ENCODE measurements around the gene EVA1B.

Gene EVA1B

GRCh38 chr1:36346741-36347370 is 23.4 kb upstream of the EVA1B start:
- no peak for DNase-seq (ENCODE audit: low spot score)

DNA sequence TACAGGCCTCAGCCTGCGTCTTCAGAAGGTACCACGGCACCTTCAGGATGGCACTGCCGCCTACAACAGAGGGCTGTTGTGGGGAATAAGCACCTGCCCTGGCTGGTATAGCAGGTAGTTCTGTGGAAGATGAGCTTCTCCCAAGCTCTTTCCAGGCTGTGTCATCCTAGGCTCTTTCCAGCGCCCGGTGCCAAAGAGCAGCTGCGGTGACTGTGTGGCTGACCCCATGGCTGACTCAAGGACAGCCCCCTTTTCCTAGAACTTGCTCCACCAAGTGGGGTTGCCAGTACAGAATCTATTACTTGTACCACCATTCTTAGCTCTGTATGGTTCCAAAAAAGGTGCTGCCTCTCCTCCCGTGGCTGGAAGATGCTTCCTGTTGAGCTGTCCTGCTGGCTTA is 21.9 kb upstream of the EVA1B start:
- DNase-seq (ENCODE audit: low spot score), result no peak

DNA sequence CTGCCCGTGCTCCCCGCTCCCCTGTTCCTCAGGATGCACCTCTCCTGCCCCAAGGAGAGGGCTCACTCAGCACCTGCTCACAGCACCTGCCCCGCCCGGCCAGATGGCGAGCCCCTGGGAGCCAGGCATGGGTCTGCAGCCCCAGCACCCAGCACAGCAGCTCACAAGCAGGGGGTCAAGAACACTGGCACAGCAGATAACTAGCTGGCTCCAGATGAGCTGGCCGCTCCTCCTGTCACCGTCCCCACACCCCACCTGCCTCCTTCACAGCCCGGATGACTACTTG is 20.9 kb upstream of the EVA1B start:
- DNase-seq (ENCODE audit: low spot score), result no peak

DNA sequence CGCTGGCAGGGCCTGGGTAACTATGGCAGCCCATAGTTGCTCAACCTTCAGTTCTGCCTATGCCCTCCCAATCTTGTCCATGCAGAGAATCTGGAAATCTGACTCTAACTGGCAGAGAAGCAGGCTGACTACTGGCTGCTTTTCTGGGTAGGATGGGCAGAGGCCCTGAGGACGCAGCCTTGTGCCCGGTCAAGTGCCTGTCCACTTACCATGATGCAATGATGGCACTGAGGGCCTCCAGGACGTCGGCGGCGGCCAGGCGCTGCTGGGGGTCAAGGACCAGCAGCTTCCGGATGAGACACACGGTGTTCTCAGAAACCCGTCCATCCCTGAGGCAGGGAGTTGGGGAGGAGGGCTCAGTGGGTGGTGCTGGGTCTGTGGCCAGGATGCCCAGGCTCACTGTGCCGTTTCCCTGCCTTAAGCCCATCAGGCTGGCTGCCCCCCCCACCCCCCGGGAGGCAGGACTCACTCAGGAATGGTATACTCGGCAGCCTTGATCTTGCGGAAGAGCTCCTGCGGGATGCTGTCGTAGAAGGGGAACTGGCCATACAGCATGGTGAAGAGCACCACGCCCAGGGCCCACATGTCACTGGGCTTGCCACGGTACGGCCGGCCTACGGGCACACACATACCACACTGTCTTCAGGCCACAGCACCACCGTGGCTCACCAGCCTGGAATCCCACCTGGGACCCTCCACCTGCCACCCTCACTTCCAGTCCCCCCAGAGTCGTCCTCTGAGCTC is 20.4 kb upstream of the EVA1B start:
- DNase-seq (ENCODE audit: low spot score), result no peak

DNA sequence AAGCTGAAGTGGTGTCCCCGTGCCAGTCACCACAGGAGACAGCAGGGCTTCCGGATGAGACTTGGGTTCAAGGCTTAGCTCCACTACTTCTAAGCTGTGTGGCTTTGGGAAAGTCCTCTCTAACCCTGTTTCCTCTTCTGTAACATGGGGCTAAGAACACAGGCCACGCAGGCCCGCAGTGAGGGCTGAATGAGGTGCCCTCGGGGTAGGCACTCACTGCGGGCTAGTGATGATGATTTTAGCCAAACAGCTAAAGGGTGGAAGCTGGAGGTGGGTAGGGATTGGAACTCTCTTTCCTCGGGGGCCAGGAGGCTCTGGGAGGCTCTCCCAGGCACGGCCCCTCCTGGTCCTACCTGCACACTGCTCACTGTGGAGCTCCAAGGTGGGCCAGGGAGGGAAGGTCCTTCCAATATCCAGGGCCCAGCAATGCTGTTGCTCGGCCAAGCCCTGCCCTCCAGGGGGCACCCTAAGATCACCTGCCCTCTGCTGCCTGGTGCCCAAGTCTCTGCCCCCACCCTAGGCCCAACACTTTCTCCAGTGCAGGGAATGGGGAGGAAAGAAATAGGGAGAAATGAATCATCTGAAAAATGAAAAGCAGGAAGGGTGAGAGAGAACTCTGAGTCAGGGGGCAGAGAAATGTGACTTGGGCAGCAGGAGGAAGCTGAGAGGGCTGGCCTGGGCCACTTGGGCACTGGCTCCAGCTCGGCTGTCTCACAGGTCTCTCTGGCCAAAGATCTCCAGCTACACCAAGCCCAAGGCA is 19.2 kb upstream of the EVA1B start:
- peak; percentile 94 for DNase-seq (ENCODE audit: low spot score)

GRCh38 chr1:36341626-36342320 is 18.3 kb upstream of the EVA1B start:
- DNase-seq (ENCODE audit: low spot score), result no peak

- DNase-seq (ENCODE audit: low spot score), result no peak
These were observed 16.2 kb upstream of the EVA1B start for GRCh38 chr1:36339615-36340014.

- DNase-seq (ENCODE audit: low spot score), result no peak
These were observed 15.8 kb upstream of the EVA1B start for GRCh38 chr1:36339215-36339614.

DNA sequence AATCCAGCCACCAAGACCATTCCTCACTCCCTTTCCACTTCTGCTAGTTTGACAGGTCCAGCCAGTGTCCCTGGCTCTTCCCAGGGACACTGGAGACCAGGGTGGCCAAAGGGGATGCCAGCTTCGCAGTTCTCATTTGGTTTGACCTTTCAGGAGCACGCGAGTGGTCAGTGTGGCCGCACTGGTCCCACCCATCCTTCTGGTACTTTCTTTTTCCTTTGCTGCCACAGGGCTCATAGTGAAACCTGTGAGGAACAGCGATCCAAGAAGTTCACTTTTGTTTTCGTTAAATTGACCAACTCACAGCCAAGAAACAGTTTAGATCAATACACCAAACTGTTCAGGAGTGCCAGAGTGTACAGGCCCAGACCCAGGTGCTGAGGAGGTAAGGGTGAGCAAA is 14.4 kb upstream of the EVA1B start:
- DNase-seq (ENCODE audit: low spot score), result no peak

DNA sequence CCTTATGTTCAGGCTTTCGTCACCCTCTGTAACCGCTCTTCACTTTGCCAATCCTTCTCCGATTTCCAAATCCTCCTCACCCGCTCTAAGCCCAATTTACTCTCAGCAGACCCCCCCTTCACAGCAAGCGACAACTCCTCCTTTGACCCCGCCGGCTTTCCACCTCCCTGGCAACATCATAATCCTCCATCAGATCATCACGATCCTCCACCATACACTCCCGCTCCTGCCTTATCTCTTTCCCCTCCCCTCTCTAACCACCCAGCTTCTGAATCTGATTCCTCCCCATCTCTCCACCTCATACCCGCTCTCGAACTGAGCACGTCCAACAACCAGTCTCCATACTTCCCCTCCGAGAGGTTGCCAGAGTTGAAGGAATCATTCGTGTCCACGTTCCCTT is 7.5 kb upstream of the EVA1B start:
- DNase-seq (ENCODE audit: low spot score), result no peak

DNA sequence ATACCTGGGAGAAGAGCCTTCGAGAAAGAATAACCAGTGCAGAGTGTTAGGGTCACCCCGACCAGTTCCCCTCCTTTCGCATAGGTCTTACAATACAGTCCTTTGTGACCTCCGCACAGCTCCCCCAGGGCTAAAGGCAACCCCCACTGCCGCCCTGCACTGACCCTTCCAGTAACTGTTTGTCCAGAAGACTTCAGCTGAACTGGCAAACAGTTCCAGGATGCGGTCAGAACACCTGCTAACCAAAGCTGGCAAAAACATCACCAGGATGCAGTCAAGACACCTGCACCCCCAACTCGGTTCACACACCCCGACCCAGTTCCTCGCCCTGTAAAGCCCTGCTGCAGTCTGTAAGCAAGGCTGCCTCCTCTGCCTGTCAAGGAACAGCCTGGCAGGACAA is 6.4 kb upstream of the EVA1B start:
- no peak for DNase-seq (ENCODE audit: low spot score)

GRCh38 chr1:36328713-36329112 is 5.3 kb upstream of the EVA1B start:
- DNase-seq (ENCODE audit: low spot score), result peak; percentile 38

DNA sequence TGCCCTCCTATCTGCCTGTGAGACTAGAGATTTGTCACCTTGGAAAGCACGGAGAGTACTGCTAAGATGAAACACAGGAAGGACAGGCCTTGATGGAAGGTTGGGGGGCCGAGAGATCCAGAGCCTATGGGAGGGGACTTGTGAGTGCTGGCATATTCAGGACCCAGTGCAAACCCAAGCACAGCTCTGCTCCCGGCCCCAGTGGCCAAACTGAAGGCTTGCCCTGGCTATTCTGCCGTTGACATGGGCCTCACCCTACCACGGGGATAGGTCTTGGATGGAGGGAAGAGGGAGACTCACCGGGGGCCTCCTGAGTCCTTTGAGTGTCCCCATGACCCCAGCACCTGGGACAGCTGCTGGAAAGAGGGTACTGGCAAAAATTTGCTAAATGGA is 4.6 kb upstream of the EVA1B start:
- no peak for DNase-seq (ENCODE audit: low spot score)

- DNase-seq (ENCODE audit: low spot score), result peak; percentile 63
These were observed 4.1 kb upstream of the EVA1B start for GRCh38 chr1:36327421-36328087.

- peak; percentile 82 for DNase-seq (ENCODE audit: low spot score)
These were observed 3.1 kb upstream of the EVA1B start for GRCh38 chr1:36326499-36326898.

DNA sequence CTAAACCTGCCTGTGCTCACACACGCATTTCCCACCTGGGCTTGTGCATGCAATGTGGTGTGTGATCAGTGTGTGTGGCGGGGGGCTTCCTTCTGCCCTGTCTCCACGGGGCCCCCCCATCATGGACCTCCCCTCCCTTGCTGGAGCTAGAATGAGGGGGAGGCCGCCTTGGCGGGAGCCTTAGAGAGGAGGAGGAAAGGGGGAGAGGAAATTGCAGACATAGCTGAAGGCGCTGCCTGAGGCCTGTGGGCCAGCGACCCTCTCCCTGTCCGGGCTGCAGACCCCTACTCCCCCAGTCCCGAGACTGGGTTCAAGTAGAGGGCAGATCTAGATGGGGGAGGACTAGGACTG is 883 bp upstream of the EVA1B start:
- DNase-seq (ENCODE audit: low spot score), result no peak

DNA sequence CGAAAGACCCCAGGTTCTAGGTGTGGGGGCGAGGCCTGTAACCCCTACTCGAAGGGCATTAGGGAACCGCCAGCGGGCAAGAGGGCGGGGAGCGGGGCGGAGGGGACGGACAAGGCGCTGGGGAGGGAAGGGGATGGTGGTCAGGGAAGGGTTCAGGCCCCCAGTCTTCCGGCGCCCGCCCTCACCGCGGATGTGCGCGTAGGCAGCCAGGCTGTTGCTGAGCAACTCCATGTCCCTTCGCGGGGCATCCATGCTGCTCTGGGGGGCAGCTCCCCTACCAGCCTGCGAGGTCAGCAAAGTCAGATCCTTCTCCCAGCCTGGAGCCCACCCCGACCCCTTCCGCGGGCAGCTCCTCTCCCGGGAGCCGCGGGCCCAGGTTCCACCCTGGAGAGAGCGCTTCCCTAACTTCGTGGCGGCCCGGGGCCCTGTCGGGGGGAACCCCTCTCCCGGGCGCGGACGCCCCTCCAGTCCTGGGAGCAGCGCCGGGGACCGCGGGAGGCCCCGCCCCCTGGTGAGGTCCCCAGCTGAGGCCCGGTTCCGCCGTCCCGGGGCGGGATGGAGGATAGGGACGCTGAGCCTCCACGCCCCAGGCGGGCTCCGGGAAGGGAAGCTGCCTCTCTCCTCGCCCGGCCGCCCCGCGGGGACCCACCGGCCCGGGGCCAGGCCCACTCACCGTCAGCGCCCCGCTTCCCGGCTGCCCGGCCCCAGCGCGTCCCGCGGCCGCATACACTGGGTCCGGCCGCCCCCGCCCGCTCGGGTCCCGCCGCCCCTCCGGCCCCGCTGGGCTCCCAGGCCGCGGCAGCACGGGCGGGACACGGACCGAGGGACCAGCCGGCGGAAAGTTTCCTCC is 434 bp downstream of the EVA1B start:
- peak; percentile 36 for DNase-seq (ENCODE audit: low spot score)

- no peak for DNase-seq (ENCODE audit: low spot score)
These were observed 1.2 kb downstream of the EVA1B start for GRCh38 chr1:36322041-36322785.

DNA sequence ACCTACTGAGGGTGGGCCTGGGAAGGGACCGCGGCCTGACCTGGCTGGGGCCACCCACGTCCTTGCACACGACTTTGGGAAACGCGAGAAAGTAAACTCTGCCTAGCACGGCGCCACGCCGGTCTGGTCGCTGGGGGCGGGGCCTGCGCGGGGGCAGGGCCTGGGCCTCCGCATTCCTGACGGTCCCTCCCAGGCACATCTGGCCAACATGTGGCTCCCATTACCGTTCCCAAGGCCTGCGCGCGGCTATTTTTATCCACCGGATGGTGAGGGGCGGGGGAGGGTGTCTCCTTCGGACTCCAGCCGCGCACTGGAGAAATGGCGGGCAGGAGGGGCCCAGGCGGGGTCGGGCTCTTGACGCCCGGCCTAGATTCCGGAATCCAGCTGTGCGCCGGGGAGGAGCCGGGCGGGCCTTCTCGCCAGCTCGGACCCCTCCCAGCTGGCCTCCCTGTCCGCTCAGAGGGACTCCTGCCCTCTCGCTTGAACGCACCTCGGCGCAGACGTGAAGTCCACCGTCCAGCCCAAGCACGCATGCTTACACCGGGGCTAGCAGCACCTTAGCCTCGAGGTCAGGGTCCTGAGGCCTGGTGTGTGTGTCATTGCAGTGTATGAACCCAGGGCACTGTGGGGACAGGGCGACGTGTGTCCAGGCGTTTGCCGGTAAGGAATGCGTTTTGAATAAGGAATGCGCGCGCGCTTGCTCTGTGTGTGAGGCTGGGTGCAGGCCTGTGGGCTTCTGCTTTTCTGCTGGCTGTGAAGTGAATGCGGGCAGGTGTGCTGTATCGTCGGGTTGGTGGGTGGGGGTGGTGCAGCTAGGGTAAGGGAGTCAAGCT is 2.1 kb downstream of the EVA1B start:
- DNase-seq (ENCODE audit: low spot score), result peak; percentile 85

DNA sequence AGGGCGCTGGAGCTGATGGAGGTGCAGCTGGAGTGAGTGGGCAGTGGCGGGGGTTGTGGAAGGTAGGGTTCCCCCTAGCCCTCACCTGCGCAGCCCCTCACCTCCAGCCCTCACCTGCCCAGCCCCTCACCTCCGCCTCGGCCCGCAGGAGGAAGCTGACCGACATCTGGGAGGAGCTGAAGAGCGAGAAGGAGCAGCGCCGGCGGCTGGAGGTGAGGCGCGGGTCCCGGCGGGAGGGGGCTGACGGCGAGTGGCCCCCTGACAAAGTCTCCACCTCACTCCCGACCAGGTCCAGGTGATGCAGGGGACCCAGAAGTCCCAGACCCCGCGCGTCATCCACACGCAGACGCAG is 2.7 kb downstream of the EVA1B start:
- DNase-seq (ENCODE audit: low spot score), result no peak

Measured in kidney tubule cell (primary cell).